SK-N-SH (cell line): ENCODE measurements around the gene AMIGO1. TPM values are rescaled to one million over a fixed set of nuclear protein-coding genes. Genes with fewer than 3 reads are reported as not detected.

ENCODE experiments used
- CTCF ChIA-PET: fragments of 300-600, 350-600 bp; formaldehyde crosslinking; extraction: SDS; loops from one replicate; lab custom pipeline; 2021; lab: Yijun Ruan, JAX
- POLR2A ChIA-PET: fragments of 350-600 bp; sonication (Branson Sonifier 250); formaldehyde crosslinking; extraction: SDS; loops from one replicate; lab custom pipeline; 2020; ENCODE audit warnings: antibody characterized with exemption, inconsistent platforms; lab: Yijun Ruan, JAX
- DNase-seq: peaks from one replicate; pipeline ENCODE4 v3.0.0; 2012
- H2AFZ ChIP-seq: fragments of 200-600 bp; sonication (generic); 2 replicates; pipeline ENCODE4 v1.8.1; 2016; ENCODE audit warnings: antibody characterized with exemption, mild to moderate bottlenecking, low read depth
- H3F3A ChIP-seq: fragments of 200-600 bp; sonication (generic); replicated peaks from 2 replicates; pipeline ENCODE3; 2016; ENCODE audit warnings: antibody characterized with exemption, mild to moderate bottlenecking; ENCODE audit not compliant: insufficient read depth
- H3K27ac ChIP-seq, 2 experiments: fragments of 200-500 bp in 1 of 2; fragments of 200-600 bp in 1 of 2; sonication (Bioruptor generic) in 1 of 2; sonication (generic), shearing (Covaris generic) in 1 of 2; 2 replicates each; pipeline versions ENCODE4 v1.5.1 to v1.6.1; 2014 to 2016; ENCODE audit warnings: low read depth in 2 of 2, inconsistent platforms in 1 of 2, low read length in 1 of 2, mild to moderate bottlenecking in 1 of 2, mixed read lengths in 1 of 2
- H3K27me3 ChIP-seq: fragments of 200-600 bp; sonication (generic), shearing (Covaris generic); 2 replicates; pipeline ENCODE4 v1.6.1; 2016; ENCODE audit warnings: mixed run types; ENCODE audit not compliant: insufficient read depth
- H3K36me3 ChIP-seq, 2 experiments: fragments of 200-500 bp in 1 of 2; fragments of 200-600 bp in 1 of 2; sonication (Bioruptor generic) in 1 of 2; sonication (generic) in 1 of 2; replicated peaks in 1 of 2; 2 replicates each; pipeline versions ENCODE3 to v1.5.1; 2014 to 2016; ENCODE audit warnings: low read length in 1 of 2, mild to moderate bottlenecking in 1 of 2; ENCODE audit not compliant: insufficient read depth in 2 of 2, control insufficient read depth in 1 of 2
- H3K4me1 ChIP-seq, 2 experiments: fragments of 200-500 bp in 1 of 2; fragments of 200-600 bp in 1 of 2; sonication (Bioruptor generic) in 1 of 2; sonication (generic), shearing (Covaris generic) in 1 of 2; 2 replicates each; pipeline versions ENCODE4 v1.5.1 to v1.6.1; 2014 to 2016; ENCODE audit warnings: low read depth in 1 of 2, low read length in 1 of 2, mixed run types in 1 of 2; ENCODE audit not compliant: insufficient read depth in 2 of 2, control insufficient read depth in 1 of 2
- H3K4me2 ChIP-seq: fragments of 200-600 bp; sonication (generic), shearing (Covaris generic); 2 replicates; pipeline ENCODE4 v1.6.1; 2017; ENCODE audit warnings: mixed run types
- H3K4me3 ChIP-seq, 2 experiments: fragments of 200-500 bp in 1 of 2; fragments of 200-600 bp in 1 of 2; sonication (Bioruptor generic) in 1 of 2; sonication (generic), shearing (Covaris generic) in 1 of 2; 2 replicates each; pipeline versions ENCODE4 v1.5.1 to v1.8.1; 2014 to 2016; ENCODE audit warnings: low read depth in 2 of 2, inconsistent platforms in 1 of 2, low read length in 1 of 2, mild to moderate bottlenecking in 1 of 2, mixed read lengths in 1 of 2, moderate library complexity in 1 of 2
- H3K79me2 ChIP-seq: fragments of 200-600 bp; sonication (generic); 2 replicates; pipeline ENCODE4 v1.8.1; 2017; ENCODE audit warnings: mild to moderate bottlenecking; ENCODE audit not compliant: insufficient read depth
- H3K9ac ChIP-seq: fragments of 200-600 bp; sonication (generic); 2 replicates; pipeline ENCODE4 v1.6.1; 2017; ENCODE audit warnings: mixed run types
- H3K9me2 ChIP-seq: fragments of 200-600 bp; sonication (generic); 2 replicates; pipeline ENCODE4 v1.6.1; 2017; ENCODE audit warnings: mixed run types
- H3K9me3 ChIP-seq: fragments of 200-600 bp; sonication (generic); 2 replicates; pipeline ENCODE4 v1.6.1; 2017; ENCODE audit warnings: mixed run types, mild to moderate bottlenecking, moderate library complexity
- H4K20me1 ChIP-seq: fragments of 200-600 bp; sonication (generic); 2 replicates; pipeline ENCODE4 v1.6.1; 2017; ENCODE audit warnings: mild to moderate bottlenecking, mixed run types; ENCODE audit not compliant: insufficient read depth
- ELF1 ChIP-seq: IDR thresholded peaks from 2 replicates; pipeline ENCODE4 v1.4.0; 2012
- EP300 ChIP-seq, 2 experiments: IDR thresholded peaks; 2 replicates each; pipeline versions ENCODE4 v1.4.0 to v1.6.1; 2012; ENCODE audit warnings: borderline replicate concordance in 1 of 2, low read depth in 1 of 2, low read length in 1 of 2
- EZH2phosphoT487 ChIP-seq: fragments of 200-600 bp; sonication (generic); IDR thresholded peaks from 2 replicates; pipeline ENCODE4 v1.6.1; 2017; ENCODE audit warnings: low read depth, mixed run types, mild to moderate bottlenecking, antibody characterized with exemption, moderate library complexity, borderline replicate concordance
- FOXJ3 ChIP-seq: sonication (generic); formaldehyde crosslinking; IDR thresholded peaks from 2 replicates; pipeline ENCODE4 v1.5.1; 2020; ENCODE audit warnings: mild to moderate bottlenecking, missing genetic modification reagents
- GABPA ChIP-seq: IDR thresholded peaks from 2 replicates; pipeline ENCODE4 v1.4.0; 2012; ENCODE audit warnings: low read depth, mild to moderate bottlenecking
- MEF2A ChIP-seq: IDR thresholded peaks from 2 replicates; pipeline ENCODE4 v1.4.0; 2012; ENCODE audit warnings: low read depth, borderline replicate concordance
- NRF1 ChIP-seq: IDR thresholded peaks from 2 replicates; pipeline ENCODE4 v1.6.1; 2012; ENCODE audit warnings: low read depth, mild to moderate bottlenecking, low read length
- POLR2AphosphoS5 ChIP-seq: IDR thresholded peaks from 2 replicates; pipeline ENCODE4 v1.6.1; 2012; ENCODE audit warnings: low read depth, low read length
- SIN3A ChIP-seq: IDR thresholded peaks from 2 replicates; pipeline ENCODE4 v1.6.1; 2012; ENCODE audit warnings: low read depth, mild to moderate bottlenecking, low read length, moderate library complexity, borderline replicate concordance
- SMC3 ChIP-seq: IDR thresholded peaks from 2 replicates; pipeline ENCODE4 v1.6.1; 2012; ENCODE audit warnings: low read depth, low read length, improper control_type of control experiment
- TCF12 ChIP-seq: IDR thresholded peaks from 2 replicates; pipeline ENCODE4 v1.4.0; 2012
- TEAD4 ChIP-seq: IDR thresholded peaks from 2 replicates; pipeline ENCODE4 v1.4.0; 2012; ENCODE audit warnings: mild to moderate bottlenecking, borderline replicate concordance; ENCODE audit not compliant: insufficient read depth
- WGBS: methylation state at CpG from one replicate; pipeline ENCODE4 v1.1.6; 2017; ENCODE audit warnings: low lambda C conversion rate; 5-methylcytosine and 5-hydroxymethylcytosine counted together
- polyA plus RNA-seq, 3 experiments: library from polyadenylated mRNA; depleted of rRNA; stranded (reverse); fragments of >200 nt; gene quantifications; 2 replicates each; pipeline ENCODE4 v1.2.3, GENCODE V29; 2012
- TF ChIP-seq, protein P1 (sequence below): IDR thresholded peaks from 2 replicates; pipeline ENCODE4 v1.4.0; 2012; ENCODE audit warnings: low read depth, borderline replicate concordance
- TF ChIP-seq, protein P2 (sequence below): IDR thresholded peaks from 2 replicates; pipeline ENCODE4; 2012
- TF ChIP-seq, protein P3 (sequence below): IDR thresholded peaks from 2 replicates; pipeline ENCODE4 v1.4.0; 2012; ENCODE audit warnings: low read depth, borderline replicate concordance
- TF ChIP-seq, protein P4 (sequence below): IDR thresholded peaks from 2 replicates; pipeline ENCODE4 v1.4.0; 2012; ENCODE audit warnings: low read depth
- TF ChIP-seq, protein P5 (sequence below): IDR thresholded peaks from 2 replicates; pipeline ENCODE4 v1.6.1; 2012; ENCODE audit warnings: mild to moderate bottlenecking, low read depth, low read length, moderate library complexity

AMIGO1 gene
- polyA plus RNA-seq, 1 of the 3 experiments (the other 2 are of a cell fraction): 0.95 TPM

DNA sequence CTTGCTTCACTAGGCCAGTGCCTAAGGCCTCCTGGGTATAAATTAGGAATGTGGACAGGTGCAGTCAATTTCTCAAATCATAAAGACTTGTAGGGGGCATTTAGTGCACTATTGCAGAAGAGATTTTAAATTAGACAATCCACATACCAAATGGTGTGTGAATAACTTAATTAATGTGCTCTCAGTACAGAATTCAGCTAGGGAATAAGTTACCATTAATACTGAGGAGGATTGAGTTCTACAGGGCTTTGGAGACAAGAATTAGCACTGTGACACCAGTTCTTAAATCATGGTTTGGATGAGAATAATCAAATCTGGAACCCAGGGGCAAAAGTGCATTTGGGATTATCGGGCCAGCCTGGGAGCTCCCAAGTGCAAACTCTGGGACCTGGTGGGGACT lies 41.5 kb downstream of the AMIGO1 start:
- no peaks in the 10 kb centered on the region for H3K79me2 ChIP-seq
- TF ChIP-seq, protein P1, sequence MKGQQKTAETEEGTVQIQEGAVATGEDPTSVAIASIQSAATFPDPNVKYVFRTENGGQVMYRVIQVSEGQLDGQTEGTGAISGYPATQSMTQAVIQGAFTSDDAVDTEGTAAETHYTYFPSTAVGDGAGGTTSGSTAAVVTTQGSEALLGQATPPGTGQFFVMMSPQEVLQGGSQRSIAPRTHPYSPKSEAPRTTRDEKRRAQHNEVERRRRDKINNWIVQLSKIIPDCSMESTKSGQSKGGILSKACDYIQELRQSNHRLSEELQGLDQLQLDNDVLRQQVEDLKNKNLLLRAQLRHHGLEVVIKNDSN: no peak
- TF ChIP-seq TEAD4 (no peak), FOXJ3 (CRISPR knock-in tag) (no peak), NRF1 (no peak), POLR2AphosphoS5 (no peak), EZH2phosphoT487 (no peak), SMC3 (no peak), GABPA (no peak), ELF1 (no peak), MEF2A (no peak), TCF12 (no peak), EP300 (IDR thresholded peaks at IDR 0.05; ENCODE audit: borderline replicate concordance in 1 of 2, low read depth in 1 of 2, low read length in 1 of 2) (no peak), SIN3A (no peak)
- TF ChIP-seq, protein P2, sequence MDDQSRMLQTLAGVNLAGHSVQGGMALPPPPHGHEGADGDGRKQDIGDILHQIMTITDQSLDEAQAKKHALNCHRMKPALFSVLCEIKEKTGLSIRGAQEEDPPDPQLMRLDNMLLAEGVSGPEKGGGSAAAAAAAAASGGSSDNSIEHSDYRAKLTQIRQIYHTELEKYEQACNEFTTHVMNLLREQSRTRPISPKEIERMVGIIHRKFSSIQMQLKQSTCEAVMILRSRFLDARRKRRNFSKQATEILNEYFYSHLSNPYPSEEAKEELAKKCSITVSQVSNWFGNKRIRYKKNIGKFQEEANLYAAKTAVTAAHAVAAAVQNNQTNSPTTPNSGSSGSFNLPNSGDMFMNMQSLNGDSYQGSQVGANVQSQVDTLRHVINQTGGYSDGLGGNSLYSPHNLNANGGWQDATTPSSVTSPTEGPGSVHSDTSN: no peak
- TF ChIP-seq, protein P3, sequence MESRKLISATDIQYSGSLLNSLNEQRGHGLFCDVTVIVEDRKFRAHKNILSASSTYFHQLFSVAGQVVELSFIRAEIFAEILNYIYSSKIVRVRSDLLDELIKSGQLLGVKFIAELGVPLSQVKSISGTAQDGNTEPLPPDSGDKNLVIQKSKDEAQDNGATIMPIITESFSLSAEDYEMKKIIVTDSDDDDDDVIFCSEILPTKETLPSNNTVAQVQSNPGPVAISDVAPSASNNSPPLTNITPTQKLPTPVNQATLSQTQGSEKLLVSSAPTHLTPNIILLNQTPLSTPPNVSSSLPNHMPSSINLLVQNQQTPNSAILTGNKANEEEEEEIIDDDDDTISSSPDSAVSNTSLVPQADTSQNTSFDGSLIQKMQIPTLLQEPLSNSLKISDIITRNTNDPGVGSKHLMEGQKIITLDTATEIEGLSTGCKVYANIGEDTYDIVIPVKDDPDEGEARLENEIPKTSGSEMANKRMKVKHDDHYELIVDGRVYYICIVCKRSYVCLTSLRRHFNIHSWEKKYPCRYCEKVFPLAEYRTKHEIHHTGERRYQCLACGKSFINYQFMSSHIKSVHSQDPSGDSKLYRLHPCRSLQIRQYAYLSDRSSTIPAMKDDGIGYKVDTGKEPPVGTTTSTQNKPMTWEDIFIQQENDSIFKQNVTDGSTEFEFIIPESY: no peak
- TF ChIP-seq, protein P4, sequence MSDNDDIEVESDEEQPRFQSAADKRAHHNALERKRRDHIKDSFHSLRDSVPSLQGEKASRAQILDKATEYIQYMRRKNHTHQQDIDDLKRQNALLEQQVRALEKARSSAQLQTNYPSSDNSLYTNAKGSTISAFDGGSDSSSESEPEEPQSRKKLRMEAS: no peak
- TF ChIP-seq, protein P5, sequence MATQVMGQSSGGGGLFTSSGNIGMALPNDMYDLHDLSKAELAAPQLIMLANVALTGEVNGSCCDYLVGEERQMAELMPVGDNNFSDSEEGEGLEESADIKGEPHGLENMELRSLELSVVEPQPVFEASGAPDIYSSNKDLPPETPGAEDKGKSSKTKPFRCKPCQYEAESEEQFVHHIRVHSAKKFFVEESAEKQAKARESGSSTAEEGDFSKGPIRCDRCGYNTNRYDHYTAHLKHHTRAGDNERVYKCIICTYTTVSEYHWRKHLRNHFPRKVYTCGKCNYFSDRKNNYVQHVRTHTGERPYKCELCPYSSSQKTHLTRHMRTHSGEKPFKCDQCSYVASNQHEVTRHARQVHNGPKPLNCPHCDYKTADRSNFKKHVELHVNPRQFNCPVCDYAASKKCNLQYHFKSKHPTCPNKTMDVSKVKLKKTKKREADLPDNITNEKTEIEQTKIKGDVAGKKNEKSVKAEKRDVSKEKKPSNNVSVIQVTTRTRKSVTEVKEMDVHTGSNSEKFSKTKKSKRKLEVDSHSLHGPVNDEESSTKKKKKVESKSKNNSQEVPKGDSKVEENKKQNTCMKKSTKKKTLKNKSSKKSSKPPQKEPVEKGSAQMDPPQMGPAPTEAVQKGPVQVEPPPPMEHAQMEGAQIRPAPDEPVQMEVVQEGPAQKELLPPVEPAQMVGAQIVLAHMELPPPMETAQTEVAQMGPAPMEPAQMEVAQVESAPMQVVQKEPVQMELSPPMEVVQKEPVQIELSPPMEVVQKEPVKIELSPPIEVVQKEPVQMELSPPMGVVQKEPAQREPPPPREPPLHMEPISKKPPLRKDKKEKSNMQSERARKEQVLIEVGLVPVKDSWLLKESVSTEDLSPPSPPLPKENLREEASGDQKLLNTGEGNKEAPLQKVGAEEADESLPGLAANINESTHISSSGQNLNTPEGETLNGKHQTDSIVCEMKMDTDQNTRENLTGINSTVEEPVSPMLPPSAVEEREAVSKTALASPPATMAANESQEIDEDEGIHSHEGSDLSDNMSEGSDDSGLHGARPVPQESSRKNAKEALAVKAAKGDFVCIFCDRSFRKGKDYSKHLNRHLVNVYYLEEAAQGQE: no peak
- ChIA-PET POLR2A (no interaction called here), CTCF (interaction anchor here (0.9 to 2.8 kb wide), 3 partner anchors 23 to 592 kb away, joined by 3 to 12 read pairs (median 5); no protein-coding TSS in a partner anchor)
- peaks cover 94% of the 10 kb centered on the region for H3K27me3 ChIP-seq
- no peak overlapping the region for H3K27ac ChIP-seq
- H3K9me2 ChIP-seq: no peaks in the 10 kb centered on the region
- no peak overlapping the region for H3K9ac ChIP-seq
- no peak overlapping the region for H3K4me2 ChIP-seq
- H3K9me3 ChIP-seq: no peaks in the 10 kb centered on the region
- no peaks in the 10 kb centered on the region for H4K20me1 ChIP-seq
- H3K36me3 ChIP-seq: no peaks in the 10 kb centered on the region
- no peaks in the 10 kb centered on the region for H3K4me1 ChIP-seq
- no peak overlapping the region for H2AFZ ChIP-seq
- no peak for DNase-seq
- no peaks in the 10 kb centered on the region for H3F3A ChIP-seq
- 50% methylated on average over 1 of the region's 1 CpG for WGBS
- no peak overlapping the region for H3K4me3 ChIP-seq
